BE2C (cell line): ENCODE data around the gene JMJD4.

ENCODE experiments used
- DNase-seq: peaks from one replicate; pipeline ENCODE4 v3.0.0-alpha.2; 2020
- H3K27me3 ChIP-seq: fragments of 250-450 bp; sonication (Bioruptor Pico); 2 replicates; pipeline ENCODE4 v1.5.1; 2020; ENCODE audit warnings: mild to moderate bottlenecking
- H3K36me3 ChIP-seq: fragments of 250-450 bp; sonication (Bioruptor Pico); 2 replicates; pipeline ENCODE4 v1.5.1; 2020; ENCODE audit warnings: mild to moderate bottlenecking
- H3K4me1 ChIP-seq: fragments of 250-450 bp; sonication (Bioruptor Pico); 2 replicates; pipeline ENCODE4 v1.5.1; 2020
- H3K4me3 ChIP-seq: 2 replicates; pipeline ENCODE4 v1.5.1; 2011; ENCODE audit warnings: low read depth, low read length
- H3K9me3 ChIP-seq: fragments of 250-450 bp; sonication (Bioruptor Pico); 2 replicates; pipeline ENCODE4 v1.5.1; 2020
- CTCF ChIP-seq: IDR thresholded peaks from 2 replicates; pipeline ENCODE4 v1.5.1; 2012; ENCODE audit warnings: mild to moderate bottlenecking, low read depth, low read length

JMJD4 gene

DNA sequence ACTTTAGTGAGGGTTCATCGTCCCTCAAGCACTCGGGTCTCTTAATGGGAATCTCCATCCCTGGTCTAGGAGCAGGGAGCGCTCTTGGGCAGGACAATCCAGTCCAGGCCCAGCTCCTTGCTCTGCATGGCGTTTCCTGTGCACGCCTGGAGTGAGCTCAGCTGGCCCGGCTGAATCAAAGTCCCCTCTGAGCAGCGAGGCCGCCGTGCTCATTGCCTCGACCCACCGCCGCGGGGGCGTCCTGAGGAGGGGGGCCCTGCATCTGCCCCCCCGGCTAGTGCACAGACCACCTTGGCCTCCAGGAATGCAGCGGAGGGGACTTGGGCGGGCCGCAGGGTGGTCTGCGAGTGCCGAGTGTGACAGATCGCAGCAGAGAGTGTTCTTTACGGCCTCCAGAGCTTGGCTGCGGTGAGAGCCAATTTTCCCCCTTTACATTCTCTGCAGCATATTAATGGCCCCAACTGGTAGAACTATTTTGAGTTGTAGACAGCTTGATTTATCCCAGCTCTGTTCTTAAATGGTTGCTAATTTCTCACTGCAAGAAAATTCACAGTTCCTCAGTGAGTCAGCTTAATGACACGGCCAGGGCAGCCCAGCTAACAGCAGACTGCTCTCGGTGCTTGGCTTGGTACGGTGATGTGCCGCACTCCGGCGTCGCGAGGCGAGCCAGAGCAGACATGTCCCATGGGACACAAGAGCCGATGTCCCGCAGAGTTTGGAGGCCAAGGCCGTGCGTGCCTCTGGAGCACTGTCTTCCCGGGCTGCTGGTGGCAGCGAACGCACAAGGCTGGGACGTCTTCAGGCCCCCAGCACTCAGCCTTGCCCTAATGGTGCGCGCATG lies 39.9 kb upstream of the JMJD4 start:
- Histone ChIP-seq H3K9me3 (no peaks in the 10 kb centered on the region), H3K27me3 (no peaks in the 10 kb centered on the region), H3K4me1 (no peaks in the 10 kb centered on the region), H3K36me3 (no peaks in the 10 kb centered on the region), H3K4me3 (no peak overlapping the region)
- no peak for DNase-seq
- TF ChIP-seq CTCF, result no peak

GRCh38 chr1:227774051-227774731 lies 39.1 kb upstream of the JMJD4 start:
- Histone ChIP-seq H3K4me1 (no peaks in the 10 kb centered on the region), H3K36me3 (0 out of 2 replicates have a peak, but pooled peaks cover 2% of the 10 kb centered on the region), H3K9me3 (no peaks in the 10 kb centered on the region), H3K4me3 (no peak overlapping the region), H3K27me3 (no peaks in the 10 kb centered on the region)
- TF ChIP-seq CTCF, result no peak
- no peak for DNase-seq

DNA sequence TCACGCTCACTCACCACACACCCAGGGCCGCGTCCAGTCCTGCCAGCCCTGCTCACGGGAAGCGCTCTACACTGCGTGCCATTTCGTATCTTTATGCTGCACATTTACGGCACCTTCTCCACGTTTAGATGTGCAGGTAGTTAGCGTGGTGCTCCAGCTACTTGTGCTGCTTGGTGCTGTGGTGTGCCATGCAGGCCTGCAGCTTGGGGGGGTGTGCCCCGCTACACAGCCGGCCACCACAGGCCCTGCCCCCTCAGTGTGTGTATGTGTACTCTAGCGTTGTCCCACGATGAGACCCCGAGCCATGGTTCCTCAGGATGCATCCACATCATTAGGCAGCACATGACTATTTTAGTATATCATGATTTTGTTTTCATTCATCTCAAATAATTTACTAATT lies 38.5 kb upstream of the JMJD4 start:
- no peaks in the 10 kb centered on the region for H3K27me3 ChIP-seq
- no peak for DNase-seq
- TF ChIP-seq CTCF, result no peak
- no peaks in the 10 kb centered on the region for H3K9me3 ChIP-seq
- H3K36me3 ChIP-seq, result peaks cover 5% of the 10 kb centered on the region
- H3K4me1 ChIP-seq, result no peaks in the 10 kb centered on the region
- no peak overlapping the region for H3K4me3 ChIP-seq

- H3K4me3 ChIP-seq, result no peak overlapping the region
- H3K9me3 ChIP-seq, result no peaks in the 10 kb centered on the region
- H3K27me3 ChIP-seq, result no peaks in the 10 kb centered on the region
- TF ChIP-seq CTCF, result no peak
- H3K4me1 ChIP-seq, result no peaks in the 10 kb centered on the region
- no peak for DNase-seq
- H3K36me3 ChIP-seq, result peaks cover 15% of the 10 kb centered on the region
These were observed 36.7 kb upstream of the JMJD4 start for GRCh38 chr1:227771771-227772170.

- DNase-seq, result no peak
- no peaks in the 10 kb centered on the region for H3K27me3 ChIP-seq
- no peaks in the 10 kb centered on the region for H3K4me1 ChIP-seq
- no peak overlapping the region for H3K4me3 ChIP-seq
- TF ChIP-seq CTCF, result no peak
- peaks cover 16% of the 10 kb centered on the region for H3K36me3 ChIP-seq
- H3K9me3 ChIP-seq, result no peaks in the 10 kb centered on the region
These were observed 36.2 kb upstream of the JMJD4 start for GRCh38 chr1:227771326-227771725.

DNA sequence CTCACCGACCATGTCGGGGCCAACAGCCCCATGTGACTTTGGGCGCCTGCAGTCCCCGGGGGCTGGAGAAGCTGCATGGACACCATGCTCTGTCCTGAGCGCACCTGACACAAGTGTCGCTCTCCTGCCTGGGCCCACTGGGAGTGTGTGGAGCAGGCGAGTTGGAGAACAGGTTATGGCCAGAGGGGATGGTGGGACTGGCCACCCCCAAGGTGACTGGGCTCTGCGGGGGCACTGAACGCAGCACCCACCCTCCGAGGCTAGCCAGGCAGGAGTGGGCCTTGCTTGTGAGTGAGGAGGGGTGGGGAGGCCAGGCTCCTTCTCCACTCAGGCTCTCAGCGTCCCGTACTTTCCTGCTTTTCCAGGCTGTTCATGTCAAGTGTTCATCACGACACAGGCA lies 35.7 kb upstream of the JMJD4 start:
- Histone ChIP-seq H3K9me3 (no peaks in the 10 kb centered on the region), H3K27me3 (no peaks in the 10 kb centered on the region), H3K4me1 (no peaks in the 10 kb centered on the region), H3K4me3 (no peak overlapping the region), H3K36me3 (peaks cover 16% of the 10 kb centered on the region)
- no peak for TF ChIP-seq CTCF
- DNase-seq, result no peak
